NCI-H345 treated with DMSO at 0.1 percent for 48 hours (cell line): ENCODE measurements around the gene PLCD3.

Experiments used
- DNase-seq: peaks from one replicate; lab custom pipeline; 2025; ENCODE audit not compliant: unreplicated experiment; lab: John Stamatoyannopoulos, UW

PLCD3 gene

DNA sequence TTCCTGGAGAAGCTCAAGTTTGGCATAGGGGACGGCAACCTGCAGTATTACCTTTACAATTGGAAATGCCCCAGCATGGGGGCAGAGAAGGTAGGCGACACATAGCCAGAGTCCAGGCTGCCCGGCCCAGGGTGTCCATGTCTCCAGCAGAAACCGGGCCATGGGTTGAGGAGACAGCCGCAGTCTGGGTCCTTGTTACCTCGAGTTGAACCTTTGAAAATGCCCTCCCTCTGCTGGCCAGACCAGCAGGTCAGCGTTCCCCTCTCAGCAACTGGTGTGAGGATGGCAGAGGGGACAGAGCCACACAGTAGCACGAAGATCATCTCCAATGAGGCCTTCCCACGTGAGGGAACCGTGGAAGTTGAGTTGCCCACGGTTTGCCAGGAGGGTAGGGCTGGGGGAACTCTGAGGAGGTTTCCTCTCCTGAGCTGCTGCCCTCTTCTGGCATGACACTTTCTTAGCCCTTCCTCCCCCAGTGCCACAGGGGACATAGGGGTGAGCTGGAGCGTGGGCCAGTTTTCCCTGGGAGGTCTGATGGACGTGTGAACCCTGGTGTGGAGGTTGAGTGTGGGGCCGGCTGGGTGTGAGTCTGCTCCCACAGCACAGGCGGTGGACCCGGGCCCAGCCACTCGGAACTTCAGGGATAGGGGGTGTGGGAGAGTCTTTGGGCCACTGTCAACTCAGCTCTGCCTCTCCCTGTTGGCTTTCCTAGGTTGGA, 27.2 kb downstream of the PLCD3 start:
- DNase-seq = no peak

DNA sequence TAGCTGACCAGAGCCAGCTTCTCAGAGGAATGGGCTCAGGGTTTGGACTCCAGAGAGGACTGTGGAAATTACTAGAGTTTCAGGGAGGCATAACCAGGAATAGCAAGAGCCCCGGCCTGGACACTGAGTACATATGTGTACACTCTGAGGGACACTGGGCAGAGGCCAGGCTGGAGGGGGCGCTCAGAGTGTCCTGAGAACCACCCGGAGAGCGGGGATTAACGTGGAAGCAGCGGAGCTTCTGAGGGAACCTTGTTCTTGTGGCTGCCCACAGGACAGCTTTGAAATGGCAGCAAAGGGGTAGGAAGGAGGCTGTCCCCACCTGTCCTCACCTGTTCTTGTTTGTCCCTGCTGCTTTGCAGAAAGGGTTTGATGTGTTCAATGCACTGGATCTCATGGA, 27.8 kb downstream of the PLCD3 start:
- no peak for DNase-seq

DNA sequence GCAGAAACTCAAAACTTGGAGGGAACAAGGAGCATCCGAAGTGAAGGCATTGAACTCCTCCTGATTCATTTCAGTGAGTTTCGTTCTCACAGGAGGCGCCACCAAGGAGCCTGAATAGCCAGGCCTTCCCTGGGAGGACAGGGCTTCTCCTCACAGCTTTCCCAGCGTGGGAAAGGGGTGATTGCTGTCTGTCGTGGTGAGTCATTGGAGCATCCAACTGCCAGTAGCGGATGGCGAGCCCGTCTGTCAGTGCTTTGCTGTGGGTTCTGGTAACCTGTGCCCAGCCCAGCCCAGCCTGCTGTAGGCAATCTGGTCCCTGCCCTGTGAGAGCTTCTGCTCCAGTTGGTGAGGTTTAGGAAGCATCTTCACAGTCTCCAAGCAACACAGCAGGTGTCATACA, 28.3 kb downstream of the PLCD3 start:
- no peak for DNase-seq

GRCh38 chr17:45103269-45103795, 29.0 kb downstream of the PLCD3 start:
- no peak for DNase-seq

GRCh38 chr17:45102856-45103255, 29.5 kb downstream of the PLCD3 start:
- DNase-seq = no peak

GRCh38 chr17:45101883-45102811, 30.2 kb downstream of the PLCD3 start:
- no peak for DNase-seq

DNA sequence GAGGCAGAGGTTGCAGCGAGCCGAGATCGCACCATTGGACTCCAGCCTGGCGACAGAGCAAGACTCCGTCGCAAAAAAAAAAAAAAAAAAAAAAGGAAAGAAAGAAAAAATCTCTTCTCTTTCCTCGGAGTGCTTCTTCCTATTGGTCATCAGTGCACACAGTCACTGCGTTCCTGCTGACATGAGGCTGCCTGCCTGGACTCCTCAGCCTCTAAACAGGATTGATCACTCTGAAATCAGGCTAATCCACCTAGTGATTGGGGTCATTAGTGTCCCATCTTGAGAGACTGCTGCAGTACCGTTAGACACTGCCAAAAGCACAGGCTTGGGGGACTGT, 30.8 kb downstream of the PLCD3 start:
- DNase-seq = no peak

DNA sequence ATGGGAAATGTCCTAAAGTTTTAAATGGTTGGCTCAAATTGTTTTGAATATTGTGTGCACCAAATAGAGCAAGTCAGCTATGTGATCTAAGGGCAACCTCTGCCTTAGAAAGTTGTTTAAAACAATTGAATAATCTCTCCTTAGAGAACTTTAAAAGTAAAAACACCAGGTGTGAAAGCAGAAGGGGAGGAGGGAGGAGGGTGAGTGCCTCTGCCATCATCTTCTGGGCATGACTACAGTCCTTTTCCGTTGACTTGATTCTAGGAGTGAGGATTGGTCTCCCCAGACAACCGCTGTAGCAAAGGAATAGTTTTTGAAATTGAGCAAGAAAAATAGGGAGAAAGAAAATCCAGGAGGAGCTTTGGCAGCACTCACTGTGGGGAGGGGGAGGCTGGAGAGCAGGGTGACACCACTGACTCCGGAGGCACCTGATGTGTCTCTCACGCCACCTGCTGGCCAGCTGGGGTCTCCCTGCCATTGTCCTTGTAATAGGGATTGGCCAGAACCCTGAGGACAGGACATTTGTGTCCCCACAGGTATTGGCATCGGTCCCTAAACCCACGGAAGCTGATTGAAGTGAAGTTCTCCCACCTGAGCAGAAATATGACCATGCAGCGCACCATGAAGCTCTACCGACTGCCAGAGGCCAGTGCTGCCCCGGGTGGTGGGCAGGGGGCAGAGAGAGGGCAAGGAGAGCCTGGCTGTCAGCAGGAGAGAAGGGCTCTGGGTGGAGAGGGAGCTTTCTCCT, 33.3 kb downstream of the PLCD3 start:
- DNase-seq = peak; percentile 21

DNA sequence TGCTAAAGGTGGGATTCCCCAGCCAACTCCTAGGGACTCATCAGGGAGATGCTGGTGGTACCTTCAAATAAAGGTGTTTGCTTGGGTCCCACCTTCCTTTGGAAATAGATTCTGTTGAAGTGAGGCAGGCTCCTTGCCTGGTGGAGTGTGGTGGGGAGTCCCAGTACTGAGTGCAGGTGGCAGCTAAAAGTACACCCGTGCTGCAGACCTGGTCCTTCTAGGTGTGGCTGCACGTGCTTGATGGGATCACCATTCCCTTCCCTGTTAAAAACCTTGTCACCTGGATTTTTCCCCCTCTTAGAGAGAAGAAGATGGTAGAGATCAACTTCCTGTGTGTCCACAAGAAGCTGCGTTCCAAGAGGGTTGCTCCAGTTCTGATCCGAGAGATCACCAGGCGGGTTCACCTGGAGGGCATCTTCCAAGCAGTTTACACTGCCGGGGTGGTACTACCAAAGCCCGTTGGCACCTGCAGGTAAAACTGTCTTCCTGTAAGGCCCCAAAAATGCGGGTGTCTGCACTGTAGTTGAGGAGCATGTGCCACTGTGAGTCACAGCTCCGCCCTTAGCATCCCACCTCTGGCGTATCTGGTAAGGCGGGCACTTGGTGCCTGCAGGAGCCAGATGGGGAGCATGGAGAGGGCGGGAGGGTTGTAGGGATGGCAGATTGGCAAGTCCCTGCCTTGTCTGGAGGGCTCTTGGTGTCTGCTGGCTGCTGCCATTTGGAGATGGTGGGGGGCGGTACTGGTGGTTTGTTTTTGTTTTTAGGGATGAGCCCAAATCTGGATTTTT, 34.0 kb downstream of the PLCD3 start:
- DNase-seq = no peak

DNA sequence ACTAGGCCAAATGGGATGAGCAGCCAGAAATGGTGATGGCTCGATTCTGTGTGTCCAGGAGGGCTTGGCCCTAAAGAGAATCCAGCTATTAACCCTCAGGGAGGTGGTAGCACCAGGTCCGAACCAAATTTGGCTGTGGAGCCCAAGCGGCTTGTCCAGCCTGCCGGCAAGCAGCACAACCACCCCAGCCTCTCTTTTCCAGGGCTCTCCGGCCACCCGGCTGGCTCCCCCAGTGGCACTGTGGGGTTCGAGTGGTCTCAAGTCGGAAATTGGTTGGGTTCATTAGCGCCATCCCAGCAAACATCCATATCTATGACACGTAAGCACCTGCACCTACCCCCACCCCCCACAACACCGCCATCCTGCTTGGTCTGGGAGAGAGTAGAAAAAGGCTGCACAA, 35.4 kb downstream of the PLCD3 start:
- no peak for DNase-seq

- no peak for DNase-seq
Measured at GRCh38 chr17:45096141-45096540, 36.2 kb downstream of the PLCD3 start.

DNA sequence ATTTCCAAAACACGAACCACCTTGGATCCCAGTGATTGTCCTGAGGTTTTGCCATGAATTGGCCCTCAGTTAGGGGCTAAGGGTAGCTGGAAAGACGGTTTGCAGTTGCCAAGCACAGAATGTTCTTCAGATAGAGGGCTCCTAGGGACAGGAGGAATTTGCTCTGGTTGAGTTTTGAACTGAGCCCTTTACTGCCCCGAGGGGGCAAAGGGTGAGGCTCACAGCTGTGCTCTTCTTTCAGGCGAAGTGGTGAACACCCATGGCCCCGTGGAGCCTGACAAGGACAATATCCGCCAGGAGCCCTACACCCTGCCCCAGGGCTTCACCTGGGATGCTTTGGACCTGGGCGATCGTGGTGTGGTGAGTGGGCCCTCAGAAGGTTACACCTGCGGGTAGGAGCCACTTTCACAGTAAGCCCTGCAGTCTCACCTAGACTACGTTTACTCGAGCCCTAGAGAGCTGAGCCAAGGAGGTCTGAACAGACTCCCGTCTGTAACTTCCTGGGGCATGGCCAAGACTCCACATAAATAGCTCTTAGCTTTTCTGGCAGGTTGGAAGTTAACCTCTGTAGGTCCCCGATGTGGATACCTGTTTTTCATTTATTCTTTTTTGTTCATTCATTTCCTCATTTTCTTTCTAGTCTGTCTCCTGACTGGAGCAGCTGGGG, 38.7 kb downstream of the PLCD3 start:
- DNase-seq = no peak

DNA sequence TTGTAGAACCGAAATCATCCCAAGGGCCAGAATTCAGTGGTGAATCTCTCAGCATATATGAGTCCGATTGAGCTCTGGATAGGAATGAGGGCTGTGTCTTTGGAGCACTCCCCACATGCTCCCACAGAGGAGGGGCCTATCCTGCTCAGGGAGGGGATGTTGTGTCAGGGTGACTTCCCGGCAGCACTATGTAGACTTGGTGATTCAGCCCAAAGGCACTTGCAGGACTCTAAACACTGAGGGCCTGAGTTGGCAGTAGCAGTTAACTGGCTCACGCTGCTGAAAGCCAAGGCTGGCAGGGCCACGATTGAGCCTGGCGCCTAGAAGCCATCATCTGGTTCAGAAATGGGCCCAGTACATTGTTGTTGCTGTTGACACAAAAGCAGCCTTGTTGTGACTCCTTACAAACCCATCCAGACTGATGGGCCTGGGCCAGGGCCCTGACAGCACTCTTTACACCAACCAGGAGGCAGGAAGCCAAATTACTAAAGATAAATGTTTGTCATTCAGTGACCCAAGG, 39.3 kb downstream of the PLCD3 start:
- no peak for DNase-seq

DNA sequence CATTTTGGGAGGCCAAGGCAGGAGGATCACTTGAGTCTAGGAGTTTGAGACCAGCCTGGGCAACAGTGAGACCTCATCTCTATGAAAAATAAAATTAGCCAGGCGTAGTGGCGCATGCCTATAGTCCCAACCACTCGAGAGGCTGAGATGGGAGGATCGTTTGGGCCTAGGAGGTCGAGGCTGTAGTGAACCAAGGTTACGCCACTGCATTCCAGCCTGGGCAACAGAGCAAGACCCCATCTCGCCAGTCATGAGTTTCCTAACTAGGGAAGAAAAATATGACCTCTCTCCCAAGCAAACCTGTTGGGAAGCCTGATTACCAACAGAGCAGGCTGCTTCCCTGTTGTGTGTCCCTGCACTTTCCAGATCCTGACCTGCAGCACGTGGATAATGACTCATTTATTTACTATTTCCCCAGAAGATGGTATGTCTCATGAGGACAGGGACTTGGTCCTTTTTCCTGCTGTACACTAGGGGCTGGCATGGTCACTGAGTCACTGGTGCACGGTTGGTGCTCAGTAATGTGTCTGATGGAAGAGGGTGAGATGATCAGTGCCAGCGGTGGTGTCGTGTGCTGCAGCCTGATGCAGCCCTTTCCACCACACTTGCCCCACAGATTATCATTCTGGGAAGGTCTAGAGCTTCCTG, 40.4 kb downstream of the PLCD3 start:
- DNase-seq = no peak

DNA sequence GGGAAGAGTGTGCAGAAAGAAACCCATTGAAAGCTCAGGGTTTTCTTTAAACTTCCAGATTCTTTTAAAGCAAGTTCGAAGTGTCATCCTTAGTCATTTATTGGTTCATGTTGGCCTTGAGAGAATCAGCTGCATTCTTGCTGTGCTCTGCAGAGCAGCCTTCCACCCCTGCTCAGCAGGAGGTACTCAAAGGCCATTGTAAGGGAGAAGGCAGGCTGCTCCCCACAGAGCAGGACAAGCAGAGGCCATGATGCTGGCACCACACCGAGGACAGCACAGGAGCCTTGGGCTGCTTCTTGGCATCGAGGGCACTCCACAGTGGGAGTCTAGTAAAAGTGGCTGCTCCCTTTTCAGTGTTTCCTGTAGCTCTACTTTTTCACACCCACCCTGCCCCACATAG, 41.6 kb downstream of the PLCD3 start:
- DNase-seq = no peak

GRCh38 chr17:45088741-45089140, 43.6 kb downstream of the PLCD3 start:
- no peak for DNase-seq

- DNase-seq = no peak
Measured at GRCh38 chr17:45087978-45088377, 44.3 kb downstream of the PLCD3 start.

GRCh38 chr17:45087504-45087975, 44.8 kb downstream of the PLCD3 start:
- DNase-seq = no peak

DNA sequence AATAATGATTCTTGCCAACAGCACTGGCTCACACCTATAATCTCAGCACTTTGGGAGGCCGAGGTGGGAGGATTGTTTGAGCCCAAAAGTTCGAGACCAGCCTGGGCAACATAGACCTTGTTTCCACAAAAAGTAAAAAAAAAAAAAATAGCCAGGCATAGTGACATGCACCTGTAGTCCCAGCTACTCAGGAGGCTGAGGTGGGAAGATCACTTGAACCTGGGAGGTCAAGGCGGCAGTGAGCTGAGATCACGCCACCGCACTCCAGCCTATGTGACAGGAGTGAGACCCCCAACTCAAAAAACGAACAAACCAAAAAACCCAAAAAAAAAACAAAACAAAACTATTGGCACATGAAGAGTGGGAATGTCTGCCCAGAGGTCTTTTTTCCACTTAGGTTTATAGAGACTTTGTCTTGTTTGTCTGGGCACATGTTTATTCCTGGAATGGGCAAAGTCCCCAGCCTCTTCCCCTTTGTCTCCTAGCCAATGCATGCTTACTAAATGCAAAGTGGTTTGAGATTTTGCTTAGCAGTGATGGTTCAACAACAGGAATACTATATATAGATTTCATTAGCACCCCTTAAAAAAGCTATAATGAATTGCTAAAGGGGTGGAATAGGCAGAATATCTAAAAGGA, 45.3 kb downstream of the PLCD3 start:
- no peak for DNase-seq
